ENCODE data around the gene PAAF1.

DNA sequence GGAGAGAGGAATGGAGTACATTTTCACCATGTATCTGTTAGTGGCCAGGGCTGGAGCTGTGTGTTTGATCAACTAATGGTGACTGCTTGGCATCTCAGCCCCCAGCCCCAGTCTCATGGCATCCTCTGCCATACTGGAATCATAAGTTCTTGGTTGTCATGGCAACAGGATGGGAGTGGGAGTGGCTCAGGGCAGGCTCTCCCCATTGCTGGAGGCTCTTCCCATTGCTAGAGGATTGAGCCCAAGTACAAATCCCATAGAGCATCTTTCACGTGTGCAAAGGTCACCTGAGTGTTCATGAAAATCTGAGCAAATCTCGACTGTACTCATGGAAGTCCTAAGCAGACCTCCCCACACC, 88.9 kb downstream of the PAAF1 start:
- no peak for TF ChIP-seq CTCF (IDR thresholded peaks at IDR 0.05)
- TF ChIP-seq POLR2A (IDR thresholded peaks at IDR 0.05), result no peak
